CD4-positive, alpha-beta T cell treated with Interleukin-6 for 4 hours (primary cell): Measurements from ENCODE around the gene KCNJ9.
"Not testable (repeated sequence)": the region's sequence is repeated elsewhere in the genome, so short reads cannot be mapped to it uniquely, and the experiment has no call there.

Experiments
- DNase-seq: peaks from one replicate; pipeline ENCODE4 v3.0.0-alpha.2; 2020; ENCODE audit warnings: mixed read lengths

The KCNJ9 gene

DNA sequence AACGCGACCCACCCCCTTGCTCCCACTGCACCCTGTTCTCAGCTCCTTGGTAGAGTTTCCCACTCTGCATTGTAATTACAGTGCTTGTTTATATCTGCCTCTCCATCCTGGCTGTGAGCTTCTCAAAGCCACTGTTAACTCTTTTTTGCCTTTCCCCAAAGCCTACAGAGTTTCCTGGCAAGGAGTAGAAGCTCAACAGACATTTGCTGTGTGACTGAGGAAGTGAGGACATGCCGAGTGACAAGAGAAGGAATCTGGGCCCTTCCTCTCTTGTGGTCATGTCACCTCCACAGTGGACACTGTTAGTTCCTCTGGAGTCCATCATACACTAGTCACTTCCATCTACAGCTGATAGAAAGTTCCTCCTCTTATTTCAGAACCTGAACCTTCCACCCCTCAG lies 23.1 kb downstream of the KCNJ9 start:
- DNase-seq, result no peak

DNA sequence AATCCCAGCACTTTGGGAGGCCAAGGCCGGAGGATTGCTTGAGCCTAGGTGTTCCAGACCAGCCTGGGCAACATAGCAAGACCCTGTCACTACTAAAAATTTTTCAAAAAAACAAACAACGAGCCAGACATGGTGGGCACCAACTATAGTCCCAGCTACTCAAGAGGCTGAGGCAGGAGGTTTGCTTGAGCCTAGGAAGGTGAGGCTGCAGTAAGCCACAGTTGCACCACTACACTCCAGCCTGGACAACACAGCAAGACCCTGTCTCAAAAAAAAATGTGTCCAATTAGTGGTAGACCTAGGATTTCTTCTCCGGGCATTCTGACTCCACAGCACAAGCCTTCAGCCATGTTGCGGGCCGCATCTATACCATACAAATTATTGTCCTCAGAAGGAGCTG lies 23.8 kb downstream of the KCNJ9 start:
- DNase-seq, result no peak

GRCh38 chr1:160107512-160107911 lies 26.2 kb downstream of the KCNJ9 start:
- no peak for DNase-seq

GRCh38 chr1:160108888-160109662 lies 27.7 kb downstream of the KCNJ9 start:
- peak; percentile 51 for DNase-seq

- no peak for DNase-seq
Observed at GRCh38 chr1:160109686-160110085, 28.3 kb downstream of the KCNJ9 start.

DNA sequence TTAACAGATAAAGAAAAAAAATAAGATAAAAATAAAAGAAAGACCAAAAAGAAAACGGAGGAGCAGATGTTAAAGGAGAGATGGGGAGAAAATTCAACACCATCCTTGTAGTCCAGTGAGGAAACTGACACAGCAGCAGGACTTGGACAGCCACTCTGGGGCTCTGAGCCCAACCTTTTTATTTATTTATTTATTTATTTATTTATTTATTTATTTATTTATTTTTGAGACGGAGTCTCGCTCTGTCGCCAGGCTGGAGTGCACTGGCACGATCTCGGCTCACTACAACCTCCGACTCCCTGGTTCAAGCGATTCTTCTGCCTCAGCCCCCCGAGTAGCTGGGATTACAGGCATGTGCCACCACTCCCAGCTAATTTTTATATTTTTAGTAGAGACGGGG lies 30.1 kb downstream of the KCNJ9 start:
- DNase-seq, result not testable (repeated sequence)

DNA sequence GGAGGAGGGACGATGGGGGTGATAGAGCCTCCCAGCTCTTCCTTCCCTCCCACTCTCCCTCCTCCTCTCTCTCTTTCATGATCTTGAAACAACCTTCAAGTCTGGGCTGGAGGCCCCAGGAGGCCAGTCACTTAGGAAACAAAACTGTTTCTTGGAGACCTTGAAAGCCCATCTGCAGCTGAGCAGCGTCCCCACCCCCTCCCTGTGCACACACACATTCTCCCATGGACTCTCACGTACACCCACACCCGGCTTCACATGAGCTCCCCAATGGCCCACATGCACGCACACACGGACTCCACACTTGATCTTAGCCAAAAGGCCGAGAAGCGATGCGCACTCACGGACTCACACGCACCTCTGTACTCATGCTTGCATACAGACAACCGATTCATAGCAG lies 31.0 kb downstream of the KCNJ9 start:
- no peak for DNase-seq

- no peak for DNase-seq
Observed at GRCh38 chr1:160113407-160113806, 32.1 kb downstream of the KCNJ9 start.

DNA sequence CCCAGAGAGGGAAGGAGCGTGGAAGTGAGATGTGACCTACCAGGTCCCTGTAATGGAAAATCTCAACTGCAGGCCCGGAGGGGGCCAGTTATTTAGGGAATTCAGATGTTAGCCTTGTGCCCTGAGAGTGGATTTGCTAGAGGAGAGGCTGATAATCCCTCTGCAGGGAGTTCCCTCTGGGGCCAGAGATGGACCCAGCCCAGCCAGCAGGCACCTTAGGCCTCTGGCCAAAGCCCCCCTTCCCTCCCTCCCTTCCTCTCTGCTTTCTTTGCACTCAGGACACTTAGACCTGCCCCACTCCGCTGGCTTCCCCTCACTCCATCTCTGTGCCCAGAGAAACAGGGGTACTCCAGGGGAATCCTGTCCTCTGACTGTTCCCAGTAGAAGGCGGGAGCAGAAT lies 32.7 kb downstream of the KCNJ9 start:
- no peak for DNase-seq

GRCh38 chr1:160115545-160116282 lies 34.4 kb downstream of the KCNJ9 start, which contains the start of gene ATP1A2:
ATP1A2 (plus strand) TSS chr1:160115759; CDS start chr1:160115862, 103 bp downstream.
- no peak for DNase-seq

DNA sequence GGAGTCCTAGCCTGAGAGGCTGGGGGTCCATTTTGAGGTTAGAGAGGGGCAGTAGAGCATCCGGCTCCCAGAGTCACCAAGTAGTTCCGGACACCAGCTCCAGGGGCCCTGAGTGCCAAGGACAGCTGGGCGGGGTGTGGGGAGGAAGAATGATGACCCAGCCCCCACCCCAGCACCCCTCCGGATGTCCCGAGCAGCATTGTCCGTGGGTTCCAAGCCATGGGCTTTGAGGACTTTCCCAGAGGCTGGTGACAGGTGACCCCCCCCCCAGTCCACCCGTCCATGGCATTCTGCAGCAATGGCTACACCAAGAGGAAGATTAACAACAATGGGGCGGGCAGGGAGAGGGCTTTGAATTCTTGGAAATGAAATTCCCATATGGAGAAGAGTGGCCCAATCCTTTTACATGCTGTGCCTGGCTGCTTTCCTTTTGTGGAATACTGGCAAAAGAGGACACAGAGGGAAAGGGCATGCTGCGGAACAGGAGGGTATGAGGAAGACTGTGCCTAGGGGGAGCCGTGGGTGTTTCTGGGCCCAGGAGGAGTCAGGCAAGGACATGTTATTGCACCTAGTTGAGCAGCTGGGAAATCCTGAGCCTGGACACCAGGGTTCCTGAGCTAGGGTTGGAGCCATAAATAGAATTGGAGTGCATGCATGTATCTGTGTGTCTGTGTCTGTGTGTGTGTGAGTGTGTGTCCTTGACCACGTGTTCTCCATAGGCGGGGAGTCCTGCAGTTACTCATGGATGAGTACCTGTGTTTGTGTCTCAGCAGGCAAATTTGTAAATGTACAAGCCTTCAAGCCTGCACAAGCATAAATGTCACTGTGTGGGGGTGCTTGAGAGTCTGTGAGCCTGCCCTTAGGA lies 35.2 kb downstream of the KCNJ9 start:
- no peak for DNase-seq

DNA sequence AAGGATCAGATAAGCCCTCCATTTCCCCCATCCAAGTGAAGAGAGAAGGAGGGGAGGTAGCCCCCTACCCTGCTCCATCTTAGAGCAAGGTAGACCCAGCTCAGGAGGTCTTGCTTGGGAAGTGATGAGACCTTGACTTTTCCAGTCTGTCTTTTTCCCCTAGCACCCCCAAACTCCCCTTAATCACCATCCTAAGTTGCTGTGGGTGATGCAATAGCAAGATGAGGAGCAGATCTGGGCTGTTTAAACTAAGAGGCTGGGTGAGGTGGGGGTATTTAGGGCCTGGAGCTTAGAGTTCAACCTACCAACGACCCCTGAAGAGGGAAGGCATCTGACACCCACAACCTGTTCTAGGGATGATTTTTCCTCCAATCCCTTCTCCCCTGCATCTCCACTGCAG lies 36.0 kb downstream of the KCNJ9 start:
- DNase-seq, result no peak

DNA sequence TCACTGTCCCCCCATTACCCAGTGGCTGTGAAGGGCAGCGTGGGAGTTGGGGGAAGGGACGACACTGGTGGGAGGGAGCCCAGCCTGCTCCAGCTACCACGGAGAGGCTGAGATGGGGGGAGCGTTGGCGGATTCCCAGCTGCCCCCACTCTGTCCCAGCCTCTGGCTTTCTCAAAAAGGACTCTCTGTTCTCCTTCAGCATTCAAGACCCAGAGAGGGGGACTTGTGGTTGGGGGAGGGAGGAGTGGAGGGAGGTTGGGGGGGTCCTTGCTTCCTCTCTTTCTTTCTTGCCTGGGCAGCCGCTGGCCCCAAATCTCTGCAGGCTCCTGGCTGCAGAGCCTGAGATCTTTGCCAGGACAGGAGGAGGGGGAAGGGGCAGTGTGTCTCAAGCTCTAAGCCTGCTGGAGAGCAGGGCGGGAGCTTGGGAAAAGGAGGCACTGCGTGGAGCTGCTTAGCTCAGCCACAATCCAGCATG lies 36.4 kb downstream of the KCNJ9 start:
- no peak for DNase-seq

DNA sequence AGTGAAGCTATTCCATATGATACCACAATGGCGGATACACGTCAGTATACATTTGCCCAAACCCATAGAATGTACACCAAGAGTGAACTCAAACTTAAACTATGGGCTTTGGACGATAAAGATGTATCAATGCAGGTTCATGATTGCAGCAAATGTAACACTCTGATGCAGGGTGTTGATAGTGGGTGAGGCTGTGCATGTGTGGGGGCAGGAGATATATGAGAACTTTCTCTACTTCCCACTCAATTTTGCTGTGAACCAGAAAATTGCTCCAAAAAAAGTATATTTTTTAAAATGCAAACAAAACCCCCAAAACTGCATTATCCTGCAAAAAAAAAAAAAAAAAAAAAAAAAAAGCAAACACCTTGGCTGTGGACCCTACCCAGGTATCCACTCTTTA lies 37.6 kb downstream of the KCNJ9 start:
- DNase-seq, result no peak

DNA sequence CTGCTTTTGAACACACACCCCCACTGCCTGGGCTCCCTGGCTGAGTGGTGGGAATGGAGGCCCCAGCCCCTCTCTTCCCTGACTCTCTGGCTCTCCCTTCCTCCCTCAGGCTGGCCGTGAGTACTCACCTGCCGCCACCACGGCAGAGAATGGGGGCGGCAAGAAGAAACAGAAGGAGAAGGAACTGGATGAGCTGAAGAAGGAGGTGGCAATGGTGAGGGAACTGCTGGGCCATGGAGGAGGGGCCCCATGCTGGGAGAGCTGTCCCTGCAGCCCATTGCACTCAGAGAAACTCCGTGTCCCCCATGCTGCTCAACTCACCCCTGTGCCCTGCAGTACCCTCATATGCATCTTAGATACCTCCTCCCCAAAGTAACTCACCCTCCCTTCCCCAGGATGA lies 39.5 kb downstream of the KCNJ9 start:
- no peak for DNase-seq

DNA sequence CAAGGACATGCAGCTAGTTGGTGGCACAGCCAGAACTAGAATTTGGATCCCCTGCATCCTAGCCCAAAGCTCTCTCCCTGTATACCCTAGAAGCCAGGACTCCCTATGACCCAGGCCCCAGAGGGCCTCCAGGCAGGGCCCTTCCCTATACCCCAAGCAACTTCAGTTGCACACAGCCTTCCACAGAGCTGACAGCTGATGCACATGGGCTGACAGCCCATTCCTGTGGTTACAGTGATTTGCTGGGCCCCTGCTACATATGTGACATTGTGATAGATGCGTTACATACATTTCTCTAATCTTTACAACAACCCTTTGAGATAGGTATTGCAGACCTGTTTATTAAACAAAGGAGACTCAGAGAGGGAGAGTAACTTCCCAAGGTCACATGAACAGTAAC lies 40.0 kb downstream of the KCNJ9 start:
- DNase-seq, result no peak

- no peak for DNase-seq
Observed at GRCh38 chr1:160122978-160123495, 41.7 kb downstream of the KCNJ9 start.

DNA sequence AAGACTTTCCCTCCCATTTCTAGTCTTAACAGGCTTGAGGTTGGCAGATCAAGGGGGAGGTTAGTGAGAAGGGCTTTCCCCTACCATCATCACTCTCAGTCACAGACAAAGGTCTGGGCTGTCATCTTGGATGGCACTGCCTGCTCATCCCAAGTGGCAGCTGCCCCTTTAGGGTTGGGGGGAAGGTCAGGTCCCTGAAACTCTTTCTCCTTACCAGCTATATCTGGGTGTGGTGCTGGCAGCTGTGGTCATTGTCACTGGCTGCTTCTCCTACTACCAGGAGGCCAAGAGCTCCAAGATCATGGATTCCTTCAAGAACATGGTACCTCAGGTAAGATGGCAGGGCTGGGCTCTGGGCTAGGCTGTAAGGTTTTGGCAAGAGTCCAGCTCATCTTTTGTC lies 42.4 kb downstream of the KCNJ9 start:
- no peak for DNase-seq

DNA sequence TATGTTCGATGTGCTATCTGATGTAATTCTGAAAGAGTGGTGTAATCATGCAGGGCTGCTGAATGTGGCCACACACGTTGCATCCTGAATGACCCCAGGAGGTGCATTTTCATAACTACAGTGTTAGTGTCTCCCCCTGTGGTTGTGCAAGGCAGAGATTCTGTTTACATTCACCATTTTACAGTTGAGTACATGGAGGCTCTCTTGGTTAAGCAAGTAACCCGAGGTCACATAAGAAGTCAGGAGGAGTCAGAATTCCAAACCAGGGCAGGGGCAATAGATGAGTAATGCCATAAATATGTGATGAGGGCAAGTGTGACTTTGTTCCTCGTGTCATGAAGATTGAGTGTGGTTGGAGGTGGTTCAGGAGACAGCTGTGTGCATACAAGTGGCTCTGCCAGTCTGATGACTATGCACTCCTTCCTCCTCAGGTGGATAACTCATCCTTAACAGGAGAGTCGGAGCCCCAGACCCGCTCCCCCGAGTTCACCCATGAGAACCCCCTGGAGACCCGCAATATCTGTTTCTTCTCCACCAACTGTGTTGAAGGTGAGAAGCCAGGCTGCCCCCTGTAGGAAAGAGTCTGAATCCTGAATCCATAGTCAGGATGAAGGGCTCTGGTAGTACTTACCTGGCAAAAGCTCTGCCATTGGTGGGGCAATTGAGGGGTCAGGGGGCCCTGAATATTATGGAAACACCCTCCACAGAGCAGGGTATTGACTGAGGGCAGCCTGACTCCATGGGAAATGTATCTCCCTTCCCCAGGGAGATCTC lies 43.6 kb downstream of the KCNJ9 start:
- DNase-seq, result no peak

- DNase-seq, result no peak
Observed at GRCh38 chr1:160125746-160126145, 44.4 kb downstream of the KCNJ9 start.

DNA sequence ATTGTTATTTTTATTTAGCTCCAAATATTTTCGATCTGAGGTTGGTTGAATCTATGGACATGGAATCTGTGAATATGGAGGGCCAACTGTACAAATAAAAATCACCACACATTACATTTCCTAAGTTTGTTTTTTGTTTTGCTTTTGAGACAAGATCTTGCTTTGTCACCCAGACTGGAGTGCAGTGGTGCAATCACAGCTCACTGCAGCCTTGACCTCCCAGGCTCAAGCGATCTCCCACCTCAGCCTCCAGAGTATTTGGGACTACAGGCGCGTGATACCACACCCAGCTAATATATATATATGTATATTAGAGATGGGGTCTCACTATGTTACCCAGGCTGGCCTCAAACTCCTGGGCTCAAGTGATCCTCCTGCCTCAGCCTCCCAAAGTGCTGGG lies 45.0 kb downstream of the KCNJ9 start:
- DNase-seq, result not testable (repeated sequence)

GRCh38 chr1:160127381-160127780 lies 46.0 kb downstream of the KCNJ9 start:
- DNase-seq, result no peak
